OCI-LY1 (cell line): ENCODE measurements around the gene TMPRSS11D.

Experiments used
- EZH2 ChIP-seq: fragments of 200-600 bp; sonication (generic), shearing (Covaris generic); IDR thresholded peaks from 2 replicates; pipeline ENCODE4 v1.8.0; 2017; ENCODE audit warnings: borderline replicate concordance, mixed run types, mild to moderate bottlenecking, antibody characterized with exemption, low read length, moderate library complexity, mixed read lengths
- TF ChIP-seq, protein P1 (sequence below): fragments of 200-600 bp; sonication (generic), shearing (Covaris generic); IDR thresholded peaks from 2 replicates; pipeline ENCODE4 v1.5.1; 2017; ENCODE audit warnings: mild to moderate bottlenecking, antibody characterized with exemption, low read length, moderate library complexity, mixed read lengths

DNA sequence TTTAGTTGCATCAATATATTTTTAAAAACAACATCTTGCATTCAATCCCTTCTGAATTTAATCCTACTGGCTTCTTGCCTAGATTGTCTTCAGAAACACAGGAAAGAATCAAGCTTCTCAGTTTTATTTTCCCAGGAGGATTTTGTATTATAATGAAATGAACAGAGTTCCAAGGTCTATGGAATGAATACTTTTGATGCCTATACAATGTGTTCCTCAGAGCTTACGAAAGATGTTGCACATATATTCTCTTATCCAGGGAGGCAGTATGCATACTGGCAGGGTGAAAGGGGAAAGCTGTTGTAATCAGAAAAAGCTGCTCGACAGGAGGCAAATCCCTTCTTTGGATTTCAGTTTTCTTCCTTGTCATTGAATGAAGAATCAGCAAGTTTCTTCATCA is 8.8 kb downstream of the TMPRSS11D start:
- TF ChIP-seq, protein P1, sequence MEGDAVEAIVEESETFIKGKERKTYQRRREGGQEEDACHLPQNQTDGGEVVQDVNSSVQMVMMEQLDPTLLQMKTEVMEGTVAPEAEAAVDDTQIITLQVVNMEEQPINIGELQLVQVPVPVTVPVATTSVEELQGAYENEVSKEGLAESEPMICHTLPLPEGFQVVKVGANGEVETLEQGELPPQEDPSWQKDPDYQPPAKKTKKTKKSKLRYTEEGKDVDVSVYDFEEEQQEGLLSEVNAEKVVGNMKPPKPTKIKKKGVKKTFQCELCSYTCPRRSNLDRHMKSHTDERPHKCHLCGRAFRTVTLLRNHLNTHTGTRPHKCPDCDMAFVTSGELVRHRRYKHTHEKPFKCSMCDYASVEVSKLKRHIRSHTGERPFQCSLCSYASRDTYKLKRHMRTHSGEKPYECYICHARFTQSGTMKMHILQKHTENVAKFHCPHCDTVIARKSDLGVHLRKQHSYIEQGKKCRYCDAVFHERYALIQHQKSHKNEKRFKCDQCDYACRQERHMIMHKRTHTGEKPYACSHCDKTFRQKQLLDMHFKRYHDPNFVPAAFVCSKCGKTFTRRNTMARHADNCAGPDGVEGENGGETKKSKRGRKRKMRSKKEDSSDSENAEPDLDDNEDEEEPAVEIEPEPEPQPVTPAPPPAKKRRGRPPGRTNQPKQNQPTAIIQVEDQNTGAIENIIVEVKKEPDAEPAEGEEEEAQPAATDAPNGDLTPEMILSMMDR, result no peak
- TF ChIP-seq EZH2, result no peak
